GM18951 (cell line): Measurements from ENCODE around the gene OSM.

Experiments
- POLR2A ChIP-seq: IDR thresholded peaks from 4 replicates; pipeline ENCODE4 v1.6.1; 2011; ENCODE audit warnings: mild to moderate bottlenecking; ENCODE audit not compliant: insufficient read length, insufficient read depth; ENCODE audit errors: extremely low read depth
- in situ Hi-C: fragments of 300-500 bp; cut with MboI; formaldehyde crosslinking; loops from one replicate; pipeline ENCODE4 v1.12.0; 2022; ENCODE audit warnings: low sequenced_read_pairs, mixed read lengths, inconsistent platforms; ENCODE audit not compliant: unreplicated experiment

The OSM gene

GRCh38 chr22:30286331-30286730, 19.7 kb upstream of the OSM start:
- in situ Hi-C loops, result no loop called here
- TF ChIP-seq POLR2A, result no peak

GRCh38 chr22:30285846-30286200, 19.2 kb upstream of the OSM start:
- in situ Hi-C loops, result no loop called here
- no peak for TF ChIP-seq POLR2A

DNA sequence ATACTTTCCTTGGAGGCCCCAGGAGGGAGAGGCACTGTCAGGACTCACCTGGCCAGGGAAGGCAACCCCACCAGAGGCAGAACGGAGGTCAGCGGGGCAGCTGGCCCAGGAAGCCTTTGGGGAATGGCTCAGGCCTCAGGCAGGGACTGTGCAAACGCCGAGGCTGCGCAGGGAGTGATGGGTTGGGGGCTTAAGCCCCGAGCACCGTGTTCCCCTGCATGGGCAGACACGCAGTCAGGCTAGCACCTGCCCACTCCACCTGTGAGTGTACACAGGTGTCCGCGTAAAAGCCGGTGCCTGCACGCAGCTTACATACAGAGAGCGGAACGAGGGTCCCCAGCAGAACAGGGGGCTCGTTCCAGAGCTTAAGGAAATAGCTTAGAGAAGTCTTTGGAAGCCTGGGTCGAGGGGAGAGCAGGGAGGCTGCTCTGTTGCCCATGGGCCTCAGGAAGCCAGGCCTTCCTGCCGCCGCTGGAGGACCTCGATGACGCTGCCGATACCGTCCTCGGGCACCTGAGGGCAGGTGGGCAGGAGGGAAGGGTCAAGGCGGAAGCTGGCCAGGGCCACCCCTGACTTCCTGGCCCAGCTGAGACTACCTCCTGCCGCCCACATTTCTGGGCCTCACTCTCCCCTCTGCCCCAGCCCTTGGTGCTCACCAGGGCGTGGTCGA, 18.7 kb upstream of the OSM start:
- in situ Hi-C loops, result no loop called here
- no peak for TF ChIP-seq POLR2A

DNA sequence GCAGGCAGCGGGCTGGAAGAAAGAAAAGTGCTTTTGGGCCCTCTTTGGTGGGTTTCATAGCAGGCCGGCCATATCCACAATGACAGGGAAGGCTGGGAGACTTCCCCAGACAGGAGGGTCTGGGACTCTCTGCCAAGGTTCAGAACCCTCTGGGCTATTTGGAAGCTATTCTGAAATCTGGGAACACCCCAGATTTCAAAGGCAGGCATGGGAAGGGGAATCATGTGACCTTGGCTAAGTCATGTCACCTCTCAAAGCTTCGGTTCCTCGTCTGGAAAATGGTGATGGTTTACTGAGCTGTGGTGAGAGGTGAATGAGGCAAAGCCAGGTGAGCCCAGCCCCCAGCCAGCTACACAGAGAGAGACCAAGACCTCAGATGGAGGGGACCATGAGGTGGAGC, 18.0 kb upstream of the OSM start:
- in situ Hi-C loops, result no loop called here

DNA sequence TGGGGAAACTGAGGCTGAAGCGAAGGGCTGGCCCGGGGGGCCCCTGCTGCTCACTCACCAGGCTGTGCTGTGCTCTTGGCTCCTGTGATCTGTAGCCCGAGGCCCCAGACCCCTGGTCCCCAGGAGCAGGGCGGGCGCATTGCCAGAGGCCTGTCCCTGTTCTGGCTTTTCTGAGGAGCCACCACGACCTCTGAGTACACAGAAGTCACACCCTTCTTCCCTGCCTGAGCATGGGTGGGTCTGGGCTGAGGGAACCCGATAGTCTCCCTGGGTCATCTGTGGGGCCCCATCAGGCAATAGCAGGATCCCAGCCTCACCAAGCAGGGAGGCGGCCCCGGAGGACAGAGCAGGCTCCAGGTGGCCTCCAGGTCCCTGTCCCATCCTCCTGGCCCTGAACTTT, 17.5 kb upstream of the OSM start:
- in situ Hi-C loops, result no loop called here
- TF ChIP-seq POLR2A, result no peak

More for the DNA sequence above, 18.0 kb upstream of the OSM start:
- no peak for TF ChIP-seq POLR2A

GRCh38 chr22:30283342-30283741, 16.7 kb upstream of the OSM start:
- in situ Hi-C loops, result no loop called here
- no peak for TF ChIP-seq POLR2A

- no peak for TF ChIP-seq POLR2A
- in situ Hi-C loops, result no loop called here
Measured at GRCh38 chr22:30282616-30283046, 16.0 kb upstream of the OSM start.

GRCh38 chr22:30280505-30280904, 13.9 kb upstream of the OSM start:
- TF ChIP-seq POLR2A, result no peak
- in situ Hi-C loops, result no loop called here

GRCh38 chr22:30279932-30280331, 13.3 kb upstream of the OSM start:
- in situ Hi-C loops, result no loop called here
- no peak for TF ChIP-seq POLR2A

DNA sequence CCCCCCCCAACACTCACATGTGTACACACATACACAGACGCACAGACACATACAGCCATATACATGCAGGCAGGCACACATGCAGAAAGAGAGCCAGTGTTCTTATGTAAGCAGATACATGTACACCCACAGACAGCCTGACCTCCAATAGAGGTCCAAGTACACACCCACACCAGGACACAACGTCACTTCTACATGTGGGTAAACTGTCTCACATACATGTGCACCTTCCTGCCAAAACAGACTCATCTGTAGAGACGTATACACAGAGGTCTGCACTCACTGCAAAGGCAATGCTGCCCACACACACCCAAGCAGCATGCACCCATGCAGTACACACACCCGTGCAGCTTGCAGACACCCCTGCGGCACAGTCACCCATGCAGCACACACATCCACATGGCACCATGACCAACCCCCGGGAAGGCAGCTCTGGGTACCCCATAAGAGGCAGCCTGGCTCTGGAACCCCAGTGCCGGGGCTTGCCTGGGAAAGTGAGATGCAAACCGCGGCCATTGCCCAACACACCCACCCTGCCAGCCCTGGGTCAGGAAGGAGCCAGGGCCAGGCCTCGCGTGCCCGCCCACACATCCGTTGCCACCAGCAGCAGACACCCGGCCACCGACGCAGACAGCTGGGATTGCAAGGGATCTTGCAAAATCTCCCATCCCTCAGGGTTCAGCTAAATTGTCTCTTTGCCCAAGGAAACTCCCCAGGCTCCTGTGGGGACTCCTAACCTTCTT, 12.6 kb upstream of the OSM start:
- in situ Hi-C loops, result no loop called here
- no peak for TF ChIP-seq POLR2A

GRCh38 chr22:30277547-30278344, 11.1 kb upstream of the OSM start:
- no peak for TF ChIP-seq POLR2A
- in situ Hi-C loops, result no loop called here

GRCh38 chr22:30276039-30276438, 9.4 kb upstream of the OSM start:
- no peak for TF ChIP-seq POLR2A

GRCh38 chr22:30275625-30276024, 9.0 kb upstream of the OSM start:
- no peak for TF ChIP-seq POLR2A
- in situ Hi-C loops, result no loop called here

More at GRCh38 chr22:30276039-30276438, 9.4 kb upstream of the OSM start:
- in situ Hi-C loops, result no loop called here
